ENCODE measurements around the gene RBMX2.
"Not testable (repeated sequence)": the region's sequence is repeated elsewhere in the genome, so short reads cannot be mapped to it uniquely, and the experiment has no call there.

RBMX2 gene, protein sequence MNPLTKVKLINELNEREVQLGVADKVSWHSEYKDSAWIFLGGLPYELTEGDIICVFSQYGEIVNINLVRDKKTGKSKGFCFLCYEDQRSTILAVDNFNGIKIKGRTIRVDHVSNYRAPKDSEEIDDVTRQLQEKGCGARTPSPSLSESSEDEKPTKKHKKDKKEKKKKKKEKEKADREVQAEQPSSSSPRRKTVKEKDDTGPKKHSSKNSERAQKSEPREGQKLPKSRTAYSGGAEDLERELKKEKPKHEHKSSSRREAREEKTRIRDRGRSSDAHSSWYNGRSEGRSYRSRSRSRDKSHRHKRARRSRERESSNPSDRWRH

DNA sequence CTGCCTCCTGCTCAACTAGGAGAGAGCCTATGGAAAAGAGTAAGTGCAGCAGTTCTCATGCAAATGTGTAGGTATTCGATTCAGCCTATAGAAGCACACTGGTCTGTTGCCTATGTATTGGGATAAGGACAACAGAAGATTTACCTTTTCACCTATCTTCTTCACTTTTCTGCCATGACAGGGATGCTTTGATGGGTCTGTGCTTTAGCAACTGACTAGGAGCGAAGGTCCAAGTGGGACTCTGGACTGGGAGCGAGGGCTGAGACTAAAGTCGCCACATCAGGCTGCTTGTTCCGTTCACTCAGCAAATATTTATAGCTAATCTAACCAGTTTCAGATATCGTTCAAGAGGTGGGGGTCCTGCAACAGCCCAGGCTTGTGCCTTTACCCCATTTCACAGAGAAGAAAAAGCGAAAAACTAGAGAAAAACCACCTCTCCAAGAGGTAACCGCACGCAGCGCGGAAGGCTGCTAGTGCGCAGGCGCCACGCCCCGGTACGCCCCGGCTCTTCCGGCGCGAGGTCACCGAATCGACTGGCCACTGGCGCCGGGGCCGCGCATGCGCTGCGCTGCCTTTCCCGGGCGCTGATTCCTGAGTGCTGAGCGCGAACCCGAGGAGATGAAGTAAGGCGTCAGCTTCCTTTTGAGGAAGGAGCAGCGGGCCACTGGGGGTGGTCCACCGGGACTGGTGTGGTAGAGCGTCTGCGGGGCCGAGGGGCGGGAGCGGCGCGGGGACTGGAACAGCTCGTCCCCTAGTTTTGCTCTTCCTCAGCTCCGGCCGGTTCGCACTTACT lies at the start of gene RBMX2:
RBMX2 (plus strand) TSS at position 573 of the 793 bp plus-strand sequence; CDS start at position 619, 46 bp downstream.
- peak; percentile 14 to 55 for DNase-seq (ENCODE audit: low read depth in 1 of 2, low spot score in 1 of 2)

DNA sequence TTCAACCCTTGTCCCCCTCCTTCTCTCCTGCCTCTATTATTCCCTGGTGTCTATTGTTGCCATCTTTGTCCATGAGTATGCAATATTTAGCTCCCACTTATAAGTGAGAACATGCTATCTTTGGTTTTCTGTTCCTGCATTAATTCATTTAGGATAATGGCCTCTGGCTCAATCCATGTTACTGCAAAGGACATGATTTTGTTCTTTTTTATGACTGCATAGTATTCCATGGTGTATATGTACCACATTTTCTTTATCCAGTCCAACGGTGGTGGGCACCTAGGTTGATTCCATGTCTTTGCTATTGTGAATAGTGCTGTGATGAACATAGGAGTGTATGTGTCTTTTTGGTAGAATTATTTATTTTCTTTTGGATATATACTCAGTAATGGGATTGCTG lies 49.7 kb upstream of the RBMX2 start:
- DNase-seq (ENCODE audit: low read depth in 1 of 2, low spot score in 1 of 2), result not testable (repeated sequence)

DNA sequence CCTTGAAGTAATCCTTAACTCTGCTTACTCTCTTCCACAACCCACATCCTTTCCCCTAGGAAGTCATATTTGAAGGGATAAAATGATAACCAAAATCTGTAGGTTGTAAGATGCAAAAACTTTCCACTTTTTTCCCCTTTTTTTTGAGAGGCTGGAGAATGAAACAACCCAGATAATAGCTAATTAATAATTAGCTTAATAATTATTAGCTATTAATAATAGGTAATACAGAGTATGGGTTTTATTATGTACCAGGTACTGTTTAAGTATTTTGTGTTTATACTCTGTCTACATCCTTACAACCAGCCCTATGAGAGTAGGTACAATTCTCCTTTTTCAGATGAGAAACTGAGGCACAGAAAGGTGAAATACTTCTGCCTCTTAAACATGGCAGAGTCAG lies 25.7 kb upstream of the RBMX2 start:
- DNase-seq (ENCODE audit: low read depth in 1 of 2, low spot score in 1 of 2), result no peak

DNA sequence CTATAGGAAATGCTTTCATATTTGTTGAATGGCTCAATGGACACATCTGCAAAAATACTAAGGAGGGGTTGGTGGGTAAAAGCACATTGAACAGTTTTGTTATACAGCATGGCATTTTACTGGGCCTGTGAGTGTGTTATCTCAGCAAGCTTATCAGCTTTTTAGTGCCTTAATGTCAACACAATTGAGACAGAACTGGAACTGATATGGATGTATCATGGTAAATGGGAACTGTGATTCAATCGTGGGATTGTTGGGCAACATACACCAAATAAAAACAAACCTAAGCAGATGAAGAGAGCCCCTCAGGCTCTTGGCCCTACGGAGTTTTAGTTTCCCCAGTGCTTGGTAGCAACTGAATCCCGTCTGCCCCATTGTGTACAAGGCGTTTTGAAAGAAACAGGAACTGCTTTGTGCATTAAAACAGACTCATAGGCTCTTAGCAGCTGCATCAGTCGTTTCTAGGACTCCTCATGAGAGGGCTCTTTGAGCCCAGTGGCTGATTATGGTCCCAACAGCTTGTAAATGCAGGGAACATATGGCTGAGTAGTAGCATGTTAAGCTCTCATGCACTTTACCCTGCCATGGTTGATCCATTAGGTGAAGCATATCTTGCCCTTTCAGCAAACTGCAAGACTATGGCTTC lies 23.6 kb upstream of the RBMX2 start:
- DNase-seq (ENCODE audit: low read depth in 1 of 2, low spot score in 1 of 2), result no peak

DNA sequence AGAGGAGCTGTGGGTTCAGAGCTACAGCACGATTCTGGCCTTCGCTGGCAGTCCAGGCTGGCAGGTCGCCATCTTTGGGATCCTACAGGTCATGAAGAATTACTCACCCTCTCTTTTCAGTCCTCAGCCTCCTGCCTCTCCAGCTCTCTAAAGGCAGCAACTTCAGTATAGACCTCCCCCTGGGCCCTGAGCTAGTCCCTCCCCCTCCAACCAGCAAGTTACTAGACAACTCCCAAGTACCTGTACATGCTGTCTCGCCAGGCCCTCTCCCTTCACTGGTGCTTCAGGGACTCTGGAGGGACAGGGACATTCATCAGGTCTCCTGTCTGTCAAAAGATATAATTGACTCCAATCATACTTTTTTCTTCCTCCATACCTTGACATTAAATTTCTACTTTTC lies 16.3 kb upstream of the RBMX2 start, which contains the start of gene GPR119:
GPR119 (minus strand) TSS at position 155 of the 400 bp plus-strand sequence. CDS start 227 bp downstream, outside the sequence.
- no peak for DNase-seq (ENCODE audit: low read depth in 1 of 2, low spot score in 1 of 2)

DNA sequence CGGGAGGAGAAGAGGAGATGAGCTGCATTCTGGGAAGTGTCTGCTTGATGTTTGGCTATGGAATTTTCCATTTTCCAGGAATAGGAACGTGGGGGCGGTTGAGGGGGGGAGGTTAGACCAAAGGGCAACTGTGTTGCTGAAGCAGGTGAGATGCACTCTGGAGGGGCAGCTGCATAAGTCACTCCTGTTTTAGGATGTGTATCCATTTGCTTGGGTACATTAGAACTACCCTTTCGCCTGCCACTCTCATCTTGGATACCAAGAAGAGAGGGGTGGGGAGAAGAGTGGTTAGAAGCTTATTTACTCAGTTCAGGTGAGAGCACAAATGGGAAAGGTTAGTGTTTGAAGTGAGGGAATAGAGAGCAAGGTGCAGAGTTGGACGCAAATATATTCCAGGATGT lies 15.4 kb upstream of the RBMX2 start:
- no peak for DNase-seq (ENCODE audit: low read depth in 1 of 2, low spot score in 1 of 2)

DNA sequence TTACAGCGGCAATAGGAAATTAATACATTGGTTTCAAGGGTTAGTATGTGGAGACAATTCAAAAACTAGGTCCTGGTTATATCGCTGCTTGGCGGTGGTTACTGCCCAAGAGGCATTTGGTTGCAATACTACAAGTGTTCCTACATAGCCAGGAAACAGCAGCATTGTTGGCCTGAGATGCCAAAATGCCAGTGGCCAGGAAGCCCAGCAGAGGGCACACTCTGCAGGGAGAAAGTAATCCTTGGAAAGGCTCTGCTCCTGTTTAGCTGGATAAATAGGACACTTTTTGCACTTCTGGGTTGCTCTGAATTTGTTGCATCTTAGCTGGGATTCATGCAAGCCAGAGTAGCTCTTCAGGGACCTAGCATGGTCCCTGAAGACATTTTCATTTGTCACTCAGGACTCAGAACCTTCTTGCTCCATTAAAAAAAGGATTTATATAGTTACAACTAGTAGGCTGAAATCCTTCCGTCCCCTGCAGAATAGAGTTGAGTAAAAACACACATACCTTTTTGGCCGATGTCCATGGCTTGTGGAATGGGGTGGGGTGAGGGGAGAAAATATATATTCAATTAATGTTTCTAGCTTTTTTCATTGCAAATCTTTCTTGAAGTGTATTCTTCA lies 8.2 kb upstream of the RBMX2 start:
- no peak for DNase-seq (ENCODE audit: low read depth in 1 of 2, low spot score in 1 of 2)

DNA sequence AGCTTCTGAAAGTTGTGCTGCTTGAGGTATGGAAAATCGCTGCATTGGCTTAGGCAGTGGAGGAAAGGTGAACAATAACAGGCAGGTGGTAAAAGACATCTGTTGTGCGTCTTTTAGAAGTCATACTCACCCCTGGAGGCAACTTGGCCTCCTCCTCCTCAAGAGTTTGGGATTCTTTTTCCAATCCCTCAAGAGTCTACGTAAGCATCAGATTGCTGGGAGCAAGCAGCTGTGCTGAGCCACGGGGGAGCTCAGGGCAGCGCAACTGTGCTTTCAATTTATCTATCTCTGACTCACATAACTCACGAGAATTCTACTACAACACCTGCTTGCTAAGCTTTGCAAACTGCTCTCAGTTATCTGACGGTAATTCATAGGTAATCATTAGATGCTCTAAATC lies 6.4 kb upstream of the RBMX2 start:
- DNase-seq (ENCODE audit: low read depth in 1 of 2, low spot score in 1 of 2), result no peak

DNA sequence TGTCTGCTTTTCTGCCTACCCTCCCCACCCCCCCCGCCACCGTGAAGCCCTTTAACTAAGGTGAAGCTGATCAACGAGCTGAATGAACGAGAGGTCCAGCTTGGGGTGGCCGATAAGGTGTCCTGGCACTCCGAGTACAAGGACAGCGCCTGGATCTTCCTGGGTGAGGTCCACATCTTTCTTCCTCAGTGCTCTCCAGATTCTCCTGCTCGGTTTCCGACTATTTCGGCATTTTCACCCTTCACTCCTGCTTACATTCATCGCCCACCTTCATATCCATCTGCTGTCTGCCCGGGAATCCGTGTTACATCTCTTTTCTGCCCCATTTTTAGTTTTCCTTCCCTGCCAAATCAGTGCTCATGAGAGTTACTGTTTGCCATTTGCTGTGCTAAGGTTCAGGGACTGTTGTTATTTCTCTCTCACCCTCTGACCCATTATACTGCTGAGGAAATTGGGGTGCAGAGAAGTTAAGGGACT lies 459 bp downstream of the RBMX2 start:
- DNase-seq (ENCODE audit: low read depth in 1 of 2, low spot score in 1 of 2), result no peak

DNA sequence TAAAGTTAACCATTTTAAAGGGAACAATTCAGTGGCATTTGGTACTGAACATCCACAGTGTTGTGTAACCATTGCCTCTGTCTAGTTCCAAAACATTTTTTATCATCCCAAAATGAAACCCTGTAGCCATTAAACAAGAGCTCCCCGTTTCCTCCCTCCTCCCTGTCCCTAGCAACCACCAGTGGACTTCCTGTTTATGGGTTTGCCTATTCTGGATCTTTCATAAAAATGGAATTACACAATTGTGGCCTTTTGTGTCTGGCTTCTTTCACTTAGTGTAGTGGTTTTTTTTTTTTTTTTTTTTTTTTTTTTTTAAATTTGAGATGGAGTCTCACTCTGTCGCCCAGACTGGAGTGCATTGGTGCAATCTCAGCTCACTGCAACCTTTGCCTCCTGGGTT lies 11.6 kb downstream of the RBMX2 start:
- DNase-seq (ENCODE audit: low read depth in 1 of 2, low spot score in 1 of 2), result no peak

DNA sequence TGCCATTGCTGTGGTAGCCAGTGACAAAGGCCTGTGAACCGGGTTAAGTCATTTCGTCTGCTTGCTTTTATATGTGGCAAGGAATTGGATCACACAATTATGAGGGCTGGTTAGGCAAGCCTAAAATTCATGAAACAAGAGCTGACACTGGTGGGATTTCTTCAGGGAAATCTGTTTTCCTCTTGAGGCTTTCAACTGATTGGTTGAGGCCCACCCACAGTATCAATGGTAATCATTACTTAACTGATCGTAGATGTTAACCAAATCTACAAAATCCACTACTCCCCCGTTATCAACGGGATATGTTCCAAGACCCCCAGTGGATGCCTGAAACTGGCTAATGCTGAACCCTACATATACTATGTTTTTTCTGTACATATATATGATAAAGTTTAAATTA lies 13.0 kb downstream of the RBMX2 start:
- DNase-seq (ENCODE audit: low read depth in 1 of 2, low spot score in 1 of 2), result no peak

DNA sequence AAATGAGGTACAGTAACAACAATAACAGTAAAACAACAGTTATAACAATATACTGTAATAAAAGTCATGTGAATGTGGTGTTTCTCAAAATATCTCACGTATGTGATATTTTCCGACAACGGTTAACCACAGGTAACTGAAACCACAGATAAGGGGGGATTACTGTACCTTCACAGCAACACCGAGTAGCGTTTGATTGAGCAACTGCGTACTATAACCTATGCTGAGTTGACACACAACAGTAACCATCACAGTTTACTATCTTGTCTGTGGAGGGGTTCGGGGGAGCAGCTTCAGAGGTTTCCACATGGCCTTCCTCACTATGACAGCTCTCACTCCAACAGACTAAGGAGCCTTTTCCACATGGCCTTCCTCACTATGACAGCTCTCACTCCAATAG lies 13.4 kb downstream of the RBMX2 start:
- no peak for DNase-seq (ENCODE audit: low read depth in 1 of 2, low spot score in 1 of 2)

DNA sequence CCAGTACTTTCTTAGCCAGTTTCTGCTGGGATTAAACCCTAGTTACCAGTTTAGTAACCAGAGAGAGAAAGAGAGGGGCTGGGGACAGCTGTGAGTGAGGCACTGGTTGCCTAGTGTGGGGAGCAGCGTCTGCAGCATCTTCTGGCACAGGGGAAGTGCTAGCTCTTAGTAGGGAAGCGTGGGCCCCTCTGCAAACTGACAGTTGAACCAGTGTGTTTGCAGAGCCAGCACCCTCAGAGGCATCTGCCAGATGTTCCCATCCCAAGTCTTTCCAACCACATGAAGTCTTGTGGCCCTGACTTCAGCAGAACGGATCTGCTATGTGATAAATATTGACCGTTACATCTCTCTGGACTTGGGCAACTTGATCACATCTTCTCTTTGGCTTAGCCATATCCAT lies 15.0 kb downstream of the RBMX2 start:
- no peak for DNase-seq (ENCODE audit: low read depth in 1 of 2, low spot score in 1 of 2)

DNA sequence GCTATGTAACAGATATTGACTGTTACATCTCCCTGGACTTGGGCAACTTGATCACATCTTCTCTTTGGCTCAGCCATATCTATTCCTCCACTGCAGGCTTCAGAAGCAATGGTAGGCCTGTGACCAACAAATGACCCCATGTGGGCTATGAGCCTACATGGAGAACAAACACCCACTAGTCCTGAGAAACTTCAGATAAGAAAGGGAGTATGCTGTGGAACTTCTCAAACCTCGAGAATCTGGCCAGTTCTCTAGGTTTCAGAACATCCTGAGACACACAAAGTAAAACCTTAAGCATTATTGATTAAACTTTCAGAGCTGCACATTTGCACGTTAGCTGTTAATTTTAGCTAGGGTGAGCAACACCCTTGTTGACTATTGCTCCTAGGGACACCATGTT lies 16.3 kb downstream of the RBMX2 start:
- no peak for DNase-seq (ENCODE audit: low read depth in 1 of 2, low spot score in 1 of 2)

DNA sequence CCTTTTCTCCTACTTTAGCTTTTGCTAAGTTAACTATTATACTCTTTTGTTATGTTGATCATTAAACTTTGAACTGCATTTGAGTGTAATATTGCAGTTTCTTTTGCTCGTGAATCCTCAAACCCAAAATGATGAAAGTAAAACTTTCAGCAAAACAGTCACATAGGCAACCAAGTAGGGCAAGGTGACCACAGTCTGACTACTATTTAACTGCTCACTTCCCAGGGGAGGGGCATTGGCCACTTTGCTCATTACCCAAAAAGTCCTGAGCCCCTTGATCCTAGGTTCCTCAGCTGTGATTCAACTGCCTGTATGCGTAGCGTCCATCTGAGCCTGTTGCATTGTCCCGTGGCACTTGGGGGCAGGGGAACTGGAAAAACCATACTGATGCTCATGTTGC lies 17.0 kb downstream of the RBMX2 start:
- DNase-seq (ENCODE audit: low read depth in 1 of 2, low spot score in 1 of 2), result no peak

DNA sequence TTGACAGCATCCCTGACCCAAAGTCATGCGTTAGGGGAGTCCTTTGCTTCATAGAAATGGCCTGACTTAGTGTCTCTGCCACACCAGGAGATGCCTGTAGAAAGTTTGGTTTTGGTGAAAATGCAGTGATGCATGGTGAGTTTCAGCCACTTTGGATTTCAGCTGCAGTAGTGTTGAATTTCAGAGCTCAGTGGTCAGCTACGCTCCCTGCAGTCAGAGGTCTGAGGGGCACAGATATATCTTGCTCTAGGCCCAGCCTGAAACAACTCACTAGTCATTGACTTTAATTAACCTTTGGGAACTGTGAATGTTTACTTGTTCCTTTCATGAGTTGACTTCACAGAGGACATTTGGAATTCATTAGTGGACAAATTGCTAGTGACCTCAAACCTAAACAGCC lies 17.5 kb downstream of the RBMX2 start:
- DNase-seq (ENCODE audit: low read depth in 1 of 2, low spot score in 1 of 2), result no peak

DNA sequence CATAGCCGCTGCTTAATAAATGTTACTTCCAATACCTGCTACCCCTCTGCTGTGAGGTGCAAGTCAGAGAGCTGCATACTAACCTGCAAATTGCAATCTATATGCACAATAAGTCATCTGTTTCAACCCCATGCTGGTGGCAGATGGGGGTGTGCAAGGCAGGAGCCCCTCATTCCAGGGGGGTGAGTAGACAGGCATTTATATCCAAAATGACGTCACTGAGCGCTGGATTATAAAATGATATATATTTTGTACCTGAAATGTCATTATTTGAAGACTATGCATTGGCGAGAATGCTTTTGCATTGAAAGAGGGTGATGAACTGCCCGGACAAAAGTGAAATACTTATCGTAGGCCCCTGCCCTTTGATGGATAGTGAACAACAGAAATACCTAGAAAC lies 24.7 kb downstream of the RBMX2 start:
- no peak for DNase-seq (ENCODE audit: low read depth in 1 of 2, low spot score in 1 of 2)

DNA sequence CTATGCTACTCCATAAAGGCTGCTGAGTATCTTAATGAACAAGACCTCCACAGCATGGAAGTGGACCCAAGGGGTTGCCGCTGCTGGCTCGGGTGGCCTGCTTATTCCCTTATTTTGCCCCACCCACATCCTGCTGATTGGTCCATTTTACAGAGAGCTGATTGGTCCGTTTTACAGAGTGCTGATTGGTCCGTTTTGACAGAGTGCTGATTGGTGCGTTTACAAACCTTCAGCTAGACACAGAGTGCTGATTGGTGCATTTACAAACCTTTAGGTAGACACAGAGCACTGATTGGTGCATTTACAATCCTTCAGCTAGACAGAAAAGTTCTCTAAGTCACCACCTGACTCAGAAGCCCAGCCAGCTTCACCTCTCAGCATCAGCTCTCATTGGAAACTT lies 27.4 kb downstream of the RBMX2 start:
- DNase-seq (ENCODE audit: low read depth in 1 of 2, low spot score in 1 of 2), result not testable (repeated sequence)

DNA sequence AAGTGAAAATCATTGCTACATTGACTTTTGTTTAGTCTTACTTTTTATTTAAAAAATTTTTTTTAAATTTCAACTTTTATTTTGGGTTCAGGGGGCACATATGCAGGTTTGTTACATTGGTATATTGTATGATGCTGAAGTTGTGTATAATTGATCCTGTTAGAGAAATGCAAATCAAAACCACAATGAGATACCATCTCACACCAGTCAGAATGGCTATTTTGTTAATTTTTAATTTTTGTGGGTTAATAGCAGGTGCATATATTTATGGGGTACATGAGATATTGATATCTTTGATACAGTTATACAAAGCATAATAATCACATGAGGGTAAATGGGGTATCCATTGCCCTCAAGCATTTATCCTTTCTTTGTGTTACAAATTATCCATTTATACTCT lies 34.1 kb downstream of the RBMX2 start:
- no peak for DNase-seq (ENCODE audit: low read depth in 1 of 2, low spot score in 1 of 2)

DNA sequence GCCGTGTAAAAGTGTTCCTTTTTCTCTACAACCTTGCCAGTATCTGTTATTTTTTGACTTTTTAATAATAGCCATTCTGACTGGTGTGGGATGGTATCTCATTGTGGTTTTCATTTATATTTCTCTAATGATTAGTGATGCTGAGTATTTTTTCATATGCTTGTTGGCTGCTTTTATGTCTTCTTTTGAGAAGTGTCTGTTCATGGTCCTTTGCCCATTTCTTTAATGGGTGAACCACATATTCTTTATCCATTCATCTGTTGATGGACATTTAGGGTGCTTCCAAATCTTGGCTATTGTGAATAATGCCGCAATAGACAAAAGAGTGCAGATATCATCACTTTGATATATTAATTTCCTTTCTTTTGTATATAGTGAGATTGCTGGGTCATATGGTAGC lies 36.2 kb downstream of the RBMX2 start:
- not testable (repeated sequence) for DNase-seq (ENCODE audit: low read depth in 1 of 2, low spot score in 1 of 2)

DNA sequence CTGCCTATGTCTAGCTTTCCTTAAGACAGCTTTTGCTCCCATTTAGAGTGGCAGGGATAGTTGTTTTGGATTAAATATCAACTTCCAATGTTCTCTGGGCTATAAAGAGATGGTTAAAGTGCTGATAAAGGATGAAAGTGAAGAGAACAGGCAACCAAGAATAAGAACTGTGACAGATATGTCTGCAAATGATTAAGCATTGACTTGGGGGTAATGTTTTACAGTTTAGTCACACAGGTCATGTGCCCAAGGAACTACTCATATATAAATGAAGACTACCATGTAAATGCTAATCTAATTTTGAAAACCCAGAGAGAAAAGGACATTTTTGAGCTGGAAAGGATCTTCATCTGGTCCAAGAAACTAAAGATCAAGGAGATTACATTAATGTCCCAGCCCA lies 42.1 kb downstream of the RBMX2 start:
- no peak for DNase-seq (ENCODE audit: low read depth in 1 of 2, low spot score in 1 of 2)
